LoVo (cell line): Measurements from ENCODE around the gene ARHGAP33.
"Not testable (repeated sequence)": the region's sequence is repeated elsewhere in the genome, so short reads cannot be mapped to it uniquely, and the experiment has no call there.

Experiments
- DNase-seq: peaks from one replicate; pipeline ENCODE4 v3.0.0-alpha.2; 2016; ENCODE audit warnings: low spot score

Gene ARHGAP33

GRCh38 chr19:35756377-35757230 is 18.8 kb upstream of the ARHGAP33 start, which contains the start of gene HSPB6:
HSPB6 (minus strand) TSS chr19:35757029; CDS start chr19:35757008, 21 bp downstream.
- no peak for DNase-seq

GRCh38 chr19:35757231-35757748 is 18.1 kb upstream of the ARHGAP33 start:
- DNase-seq: no peak

DNA sequence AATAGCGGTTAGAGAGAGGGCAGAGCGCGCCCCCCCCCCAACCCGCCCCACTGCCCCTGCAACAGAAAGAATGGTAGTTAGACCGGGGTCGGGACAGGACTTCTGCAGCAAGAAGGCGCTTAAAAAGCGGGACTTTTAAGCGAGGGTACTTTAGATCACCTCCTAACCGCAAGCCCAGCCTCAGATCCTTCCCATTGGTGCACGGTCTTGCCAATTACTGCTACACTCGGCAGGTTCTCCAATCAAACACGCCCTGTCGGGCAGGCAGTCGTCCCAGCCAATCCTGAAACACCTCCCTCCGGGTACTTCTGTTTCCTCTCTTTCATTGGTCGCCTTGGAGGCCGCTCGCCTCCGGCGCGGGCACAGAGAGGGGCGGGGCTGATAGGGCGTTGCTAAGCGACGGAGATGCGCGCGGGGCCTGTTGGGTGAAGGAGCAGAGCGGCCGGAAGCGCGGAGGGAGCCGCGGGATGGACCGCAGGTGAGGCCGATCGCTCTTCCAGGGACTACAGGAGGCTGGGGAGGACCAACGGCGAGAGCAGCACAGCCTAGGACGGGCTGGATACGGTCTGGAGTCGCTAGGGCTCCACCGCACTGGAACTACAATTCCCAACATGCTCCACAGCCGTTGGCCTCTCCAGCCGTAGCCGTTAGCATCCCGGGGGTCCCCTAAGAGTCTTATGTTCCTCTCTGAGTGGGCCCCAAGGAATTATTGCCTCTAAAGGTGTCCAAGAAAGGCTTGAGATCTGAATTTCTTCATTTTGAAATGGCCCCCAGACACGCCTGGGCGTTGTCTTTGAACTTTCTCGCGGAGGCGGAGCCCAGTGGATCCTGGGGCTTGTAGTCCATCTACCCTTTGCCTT is 17.4 kb upstream of the ARHGAP33 start, which contains the start of gene PROSER3:
Gene PROSER3 (plus strand): TSS at position 428 of the 860 bp plus-strand sequence. CDS start 40 bp downstream, at position 468.
- peak; percentile 98 for DNase-seq

GRCh38 chr19:35759697-35760096 is 15.7 kb upstream of the ARHGAP33 start:
- DNase-seq: no peak

GRCh38 chr19:35760711-35761349 is 14.5 kb upstream of the ARHGAP33 start:
- no peak for DNase-seq

- no peak for DNase-seq
Observed at GRCh38 chr19:35764432-35765315, 10.7 kb upstream of the ARHGAP33 start.

- no peak for DNase-seq
Observed at GRCh38 chr19:35766571-35767104, 8.7 kb upstream of the ARHGAP33 start.

DNA sequence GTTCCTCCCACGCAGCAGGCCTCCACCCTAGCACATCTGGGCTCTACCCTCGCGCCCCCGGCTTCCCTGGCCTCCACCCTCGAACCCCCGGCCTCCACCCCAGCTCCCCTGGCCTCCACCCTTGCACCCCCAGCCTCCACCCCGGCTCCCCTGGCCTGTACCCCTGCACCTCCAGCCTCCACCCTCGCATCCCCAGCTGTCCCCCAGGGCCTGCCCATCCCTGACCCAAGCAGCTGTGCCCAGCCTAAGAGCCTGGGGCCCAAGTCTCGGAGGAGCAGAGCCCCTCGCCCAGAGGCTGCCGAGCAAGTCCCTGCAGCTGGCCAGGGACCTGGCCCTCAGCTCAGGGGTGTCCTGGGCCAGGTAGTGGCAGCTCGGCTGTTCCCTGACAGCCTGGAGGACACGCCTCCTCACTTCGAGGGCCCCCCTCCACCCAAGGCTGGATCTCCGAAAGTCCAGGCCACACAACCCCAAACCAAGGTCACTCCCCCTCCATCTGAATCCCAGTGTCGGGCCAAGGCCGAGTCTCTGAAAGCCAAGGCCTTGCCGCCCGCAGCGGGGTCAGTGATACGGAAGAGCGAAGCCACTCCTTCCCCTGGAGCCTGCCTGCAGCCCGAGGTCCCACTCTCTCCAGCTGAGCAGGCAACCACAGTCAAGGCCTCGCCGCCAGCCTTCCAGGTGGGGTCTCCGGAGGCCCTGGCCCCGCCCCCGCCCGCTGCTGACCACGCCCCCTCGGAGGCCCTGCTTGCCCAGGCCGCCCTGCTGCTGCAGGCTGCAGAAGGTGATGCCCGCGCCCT is 7.9 kb upstream of the ARHGAP33 start:
- DNase-seq: no peak

DNA sequence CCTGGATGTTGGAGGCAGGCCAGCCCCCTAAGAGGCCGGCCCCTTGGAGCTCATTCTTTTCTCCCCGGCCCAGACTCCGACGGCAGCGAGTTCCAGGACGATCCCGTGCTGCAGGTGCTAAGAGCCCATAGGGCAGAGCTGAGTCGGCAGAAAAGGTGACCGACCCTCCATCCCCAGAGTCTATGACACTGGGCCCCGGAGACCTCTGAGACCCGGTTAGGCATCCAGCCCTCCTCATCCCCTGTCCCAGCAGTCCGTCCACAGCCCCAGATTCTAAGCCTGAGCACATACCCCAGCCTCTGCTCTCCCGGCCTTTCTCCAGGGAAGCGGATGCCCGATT is 7.3 kb upstream of the ARHGAP33 start:
- no peak for DNase-seq

GRCh38 chr19:35772362-35772761 is 3.0 kb upstream of the ARHGAP33 start:
- DNase-seq: not testable (repeated sequence)

DNA sequence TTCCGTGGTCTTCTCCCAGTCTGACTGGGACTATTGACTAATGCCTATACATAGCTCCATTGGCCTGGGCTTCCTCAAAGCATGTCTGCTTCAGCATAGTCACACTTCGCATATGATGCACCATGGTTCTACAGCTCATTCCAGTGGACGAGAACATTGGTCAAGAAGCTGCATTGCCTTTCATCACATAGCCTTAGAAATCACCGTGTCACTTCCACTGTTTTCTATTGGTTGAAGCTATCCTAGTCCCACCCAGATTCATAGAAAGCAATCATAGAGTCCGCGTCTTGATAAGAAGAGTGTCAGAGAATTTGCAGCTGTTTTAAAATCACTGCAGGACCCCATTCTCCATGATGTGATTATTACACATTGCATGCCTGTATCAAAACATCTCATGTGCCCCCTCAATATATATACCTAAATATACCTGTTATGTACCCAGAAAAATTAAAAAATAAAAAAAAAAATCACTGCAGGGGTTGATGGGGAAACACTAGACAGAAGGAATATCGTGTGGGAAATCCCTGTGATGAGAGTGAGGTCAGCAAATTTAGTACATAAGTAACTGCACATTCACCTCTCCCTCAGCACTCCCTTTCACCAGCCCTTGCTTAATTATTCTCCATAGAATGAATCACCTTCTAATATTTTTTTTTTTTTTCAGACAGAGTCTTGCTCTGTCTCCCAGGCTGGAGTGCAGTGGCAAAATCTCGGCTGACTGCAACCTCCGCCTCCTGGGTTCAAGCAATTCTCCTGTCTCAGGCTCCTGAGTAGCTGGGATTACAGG is 2.2 kb upstream of the ARHGAP33 start:
- no peak for DNase-seq

DNA sequence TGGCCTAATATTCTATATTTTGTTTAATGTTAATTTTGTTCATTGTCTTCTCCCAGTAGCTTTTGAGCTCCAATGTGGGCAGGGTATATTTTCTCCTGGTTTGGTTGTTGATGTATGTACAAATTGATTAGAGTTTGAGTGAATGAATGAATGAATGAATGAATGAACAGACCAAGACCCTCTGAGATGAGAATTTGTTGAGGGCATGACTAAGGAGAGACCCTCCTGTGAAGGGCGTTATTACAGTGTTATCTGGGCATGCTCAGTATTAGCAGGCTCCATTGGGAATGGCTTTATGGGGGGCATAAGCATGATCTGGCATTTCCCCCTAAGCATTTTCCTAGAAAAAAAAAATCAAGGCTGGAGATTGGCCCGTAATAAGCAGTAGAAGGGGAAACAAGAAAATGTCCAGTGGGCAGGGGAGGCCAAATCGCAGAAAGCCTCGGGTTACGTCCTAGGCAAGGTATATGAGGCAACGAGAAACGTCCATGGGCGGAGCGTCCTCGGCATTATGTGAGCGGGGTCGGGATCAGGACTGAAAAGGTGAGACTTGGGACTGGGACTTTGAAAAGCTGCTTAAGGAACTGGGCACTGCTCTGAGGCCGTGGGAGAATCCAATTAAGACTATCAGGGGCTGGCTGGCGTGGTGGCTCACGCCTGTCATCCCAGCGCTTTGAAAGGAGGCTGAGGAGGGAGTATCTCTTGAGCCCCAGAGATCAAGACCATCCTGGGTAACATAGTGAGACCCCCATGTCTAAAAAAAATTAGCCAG is 904 bp upstream of the ARHGAP33 start:
- DNase-seq: no peak

GRCh38 chr19:35775046-35775297 is 392 bp upstream of the ARHGAP33 start:
- DNase-seq: no peak

DNA sequence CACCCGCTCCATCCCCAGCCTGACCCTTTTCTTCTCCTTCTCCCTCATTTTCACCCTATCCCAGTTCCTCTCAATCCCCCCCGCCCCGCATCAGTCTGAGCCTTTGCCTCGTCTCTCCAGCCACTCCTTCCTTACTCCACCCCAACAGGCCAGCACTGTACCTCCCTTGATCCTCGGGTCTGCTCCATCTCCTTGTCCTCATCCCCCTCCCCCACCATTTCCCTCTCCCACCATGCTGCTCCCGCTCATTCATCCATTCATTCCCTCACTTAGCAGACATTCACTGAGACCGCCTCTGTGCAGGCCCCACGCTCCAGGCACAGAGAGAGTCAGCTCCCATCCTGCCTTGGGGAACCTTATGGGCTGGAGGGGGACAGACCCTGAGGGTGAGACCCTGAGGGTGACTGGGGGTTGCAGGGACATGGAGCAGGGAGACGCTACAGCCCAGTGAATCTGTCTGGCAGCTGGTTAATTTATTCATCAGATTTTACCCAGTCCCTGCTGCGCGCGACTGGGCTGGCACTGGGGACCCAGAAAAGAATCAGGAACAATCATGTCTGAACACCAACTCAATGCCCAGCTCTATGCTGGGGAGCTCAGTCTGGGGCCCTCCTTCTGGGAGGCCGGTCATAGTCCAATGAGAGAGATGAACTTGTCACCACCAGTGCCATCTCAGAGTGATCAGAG is 881 bp downstream of the ARHGAP33 start:
- no peak for DNase-seq

- no peak for DNase-seq
Observed at GRCh38 chr19:35777086-35777841, 1.9 kb downstream of the ARHGAP33 start.

DNA sequence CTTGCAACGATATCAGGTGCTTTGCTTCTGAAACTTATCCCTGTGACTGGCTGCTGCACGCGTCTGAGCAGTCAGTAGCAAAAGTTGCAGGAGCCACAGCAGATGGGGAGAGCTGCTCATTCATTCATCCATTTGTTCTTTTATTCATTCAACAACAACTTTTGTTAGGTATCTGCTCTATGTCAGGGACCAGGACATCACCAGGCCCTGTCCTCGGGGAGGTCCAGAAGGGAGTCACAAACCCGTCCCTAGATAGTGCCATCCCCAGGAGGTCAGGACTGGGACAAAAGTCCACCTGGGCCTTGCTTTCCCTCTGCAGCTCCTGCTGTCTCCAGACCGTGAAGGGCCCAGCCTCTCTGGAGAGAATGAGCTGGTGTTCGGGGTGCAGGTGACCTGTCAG is 2.6 kb downstream of the ARHGAP33 start:
- DNase-seq: no peak

DNA sequence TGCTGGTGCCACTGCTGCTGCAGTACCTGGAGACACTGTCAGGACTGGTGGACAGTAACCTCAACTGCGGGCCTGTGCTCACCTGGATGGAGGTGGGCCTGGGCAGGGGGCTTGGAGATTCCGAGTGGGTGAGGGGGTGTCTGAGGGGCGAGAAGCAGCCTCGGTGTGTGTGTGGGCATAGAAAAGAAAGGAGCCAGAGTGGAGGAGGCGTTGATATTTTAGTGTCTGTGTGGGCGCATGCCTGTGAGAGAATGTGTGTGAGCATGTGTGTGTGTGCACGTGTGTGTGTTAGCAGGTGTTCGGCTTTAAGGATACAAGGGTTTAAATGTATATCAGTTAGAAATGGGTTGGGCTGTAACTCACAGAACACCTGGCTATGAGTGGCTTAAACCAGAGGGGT is 3.7 kb downstream of the ARHGAP33 start:
- no peak for DNase-seq
